ENCODE data around the gene HLA-DQB1.
"Not testable (repeated sequence)": the region's sequence is repeated elsewhere in the genome, so short reads cannot be mapped to it uniquely, and the experiment has no call there.

The HLA-DQB1 gene

DNA sequence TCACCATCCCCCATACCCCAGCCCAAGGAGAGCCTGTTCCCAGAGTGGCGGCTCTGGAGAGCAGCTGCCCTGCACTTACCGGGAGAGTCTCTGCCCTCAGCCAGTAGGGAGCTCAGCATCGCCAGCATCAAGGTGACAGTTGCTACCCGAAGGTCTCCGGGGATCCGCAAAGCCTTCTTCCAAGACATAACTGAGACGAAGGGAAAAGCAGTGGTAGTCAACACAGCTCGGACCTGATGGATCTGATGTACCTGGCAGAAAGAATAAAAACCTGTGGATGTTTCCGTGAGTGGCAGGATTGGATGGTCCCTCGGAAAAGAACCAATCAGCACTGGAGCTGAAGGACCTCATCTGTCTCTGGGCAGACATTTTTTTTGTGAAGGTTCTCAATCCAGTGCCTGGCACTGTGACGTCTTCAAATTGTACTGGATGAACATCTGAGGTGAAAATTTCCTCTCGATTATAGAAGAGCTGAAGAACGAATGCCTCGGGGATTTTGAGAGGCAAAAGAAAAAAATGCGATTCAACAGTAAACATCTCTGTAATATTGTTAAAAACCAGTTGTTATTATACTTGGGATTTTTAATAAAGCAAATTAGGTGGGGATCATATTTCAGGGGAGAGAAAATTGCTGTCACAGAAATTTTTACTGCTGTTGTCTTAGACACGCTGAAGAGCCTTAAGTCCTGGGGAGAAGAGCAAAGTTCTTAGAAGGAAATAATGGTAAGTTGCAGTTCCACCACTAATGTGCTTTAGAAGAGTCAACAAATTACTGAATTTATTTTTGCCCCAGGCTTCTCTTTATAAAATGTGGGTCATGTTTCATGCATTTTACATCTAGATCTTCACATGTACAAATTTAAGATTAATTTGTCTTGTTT lies at the start of gene HLA-DQB1:
Gene HLA-DQB1 (minus strand): TSS at position 238 of the 881 bp plus-strand sequence. CDS start 50 bp downstream, at position 188.
- DNase-seq: peak; percentile 86 to 94

- DNase-seq: peak; percentile 22 to 65
Observed at GRCh38 chr6:32713241-32713640, 46.8 kb upstream of the HLA-DQB1 start.

- DNase-seq: no peak
Observed at GRCh38 chr6:32709625-32710024, 43.2 kb upstream of the HLA-DQB1 start.

- not testable (repeated sequence) for DNase-seq
Observed at GRCh38 chr6:32705164-32705563, 38.7 kb upstream of the HLA-DQB1 start.

GRCh38 chr6:32703347-32703746 lies 36.9 kb upstream of the HLA-DQB1 start:
- DNase-seq: no peak

DNA sequence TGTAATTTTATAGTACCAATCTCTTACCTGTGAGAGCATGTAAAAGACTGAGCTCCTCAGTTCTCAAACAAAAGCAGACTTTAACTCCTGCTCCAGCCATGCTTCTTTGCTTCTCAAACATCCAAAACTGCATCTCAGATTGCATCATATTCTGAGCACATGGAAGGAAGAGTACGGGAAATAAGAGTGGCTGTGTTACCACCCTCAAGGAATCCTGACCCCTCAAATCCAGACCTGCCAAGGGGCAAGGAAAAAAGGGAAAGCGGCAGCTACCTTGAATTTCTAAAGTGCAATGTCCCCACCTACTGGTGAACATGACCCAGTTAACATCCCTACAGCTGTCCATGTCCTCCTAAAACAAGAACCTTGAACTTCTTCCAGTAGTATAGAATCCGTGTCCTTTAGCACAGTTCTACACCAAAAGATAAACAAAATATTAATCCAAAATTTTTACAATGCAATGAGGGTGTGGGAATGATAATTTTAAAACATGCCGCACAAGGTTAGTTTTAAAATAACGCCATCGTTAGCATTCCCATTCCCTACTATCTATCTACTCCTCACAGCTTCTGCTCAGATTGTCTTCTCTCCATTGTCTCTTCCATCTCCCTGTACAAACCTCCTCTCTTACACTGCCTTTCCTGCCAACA lies 34.1 kb upstream of the HLA-DQB1 start:
- peak; percentile 33 to 77 for DNase-seq

- DNase-seq: peak; percentile 48 to 57
Observed at GRCh38 chr6:32697031-32697430, 30.6 kb upstream of the HLA-DQB1 start.

GRCh38 chr6:32692019-32692418 lies 25.6 kb upstream of the HLA-DQB1 start:
- DNase-seq: peak in 1 of 2 donors; percentile 53

- peak; percentile 41 to 59 for DNase-seq
Observed at GRCh38 chr6:32689531-32690501, 23.4 kb upstream of the HLA-DQB1 start.

- peak; percentile 66 to 77 for DNase-seq
Observed at GRCh38 chr6:32685603-32686002, 19.1 kb upstream of the HLA-DQB1 start.

DNA sequence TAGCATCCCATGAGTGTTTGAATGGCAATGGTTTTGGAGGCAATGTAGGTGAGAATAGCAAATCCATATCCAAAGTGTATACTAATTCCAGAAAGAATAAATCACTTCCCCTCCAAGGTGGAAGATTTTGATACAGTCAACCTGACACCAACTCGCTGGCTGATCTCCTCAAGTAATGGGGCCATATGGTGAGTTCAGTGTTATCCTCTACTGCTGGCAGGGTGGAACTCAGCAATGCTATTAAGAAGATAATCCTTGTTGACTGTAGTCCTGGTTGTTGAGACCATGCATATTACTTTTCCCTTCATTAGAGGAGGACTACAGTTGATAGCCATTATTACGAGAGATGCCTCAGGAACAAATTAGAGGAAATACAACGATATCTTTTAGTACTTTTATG lies 17.8 kb upstream of the HLA-DQB1 start:
- no peak for DNase-seq

DNA sequence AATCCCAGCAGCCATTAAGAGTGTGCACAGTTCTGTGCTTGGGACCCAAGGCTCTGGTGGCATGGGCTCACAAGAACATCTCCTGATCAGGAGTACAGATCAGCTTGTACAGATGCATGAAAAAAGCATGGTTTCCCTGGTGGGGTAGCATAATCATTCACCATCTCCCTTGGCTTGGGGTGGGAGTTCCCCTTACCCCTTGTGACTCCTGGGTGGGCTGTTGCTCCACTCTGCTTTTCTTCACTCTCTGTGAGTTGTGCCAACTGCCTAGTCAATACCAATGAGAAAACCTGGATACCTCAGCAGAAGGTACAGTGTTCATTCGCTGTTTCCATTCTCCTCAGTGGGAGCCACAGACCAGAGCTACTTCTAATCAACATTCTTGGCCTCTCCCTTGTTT lies 13.6 kb upstream of the HLA-DQB1 start:
- no peak for DNase-seq

DNA sequence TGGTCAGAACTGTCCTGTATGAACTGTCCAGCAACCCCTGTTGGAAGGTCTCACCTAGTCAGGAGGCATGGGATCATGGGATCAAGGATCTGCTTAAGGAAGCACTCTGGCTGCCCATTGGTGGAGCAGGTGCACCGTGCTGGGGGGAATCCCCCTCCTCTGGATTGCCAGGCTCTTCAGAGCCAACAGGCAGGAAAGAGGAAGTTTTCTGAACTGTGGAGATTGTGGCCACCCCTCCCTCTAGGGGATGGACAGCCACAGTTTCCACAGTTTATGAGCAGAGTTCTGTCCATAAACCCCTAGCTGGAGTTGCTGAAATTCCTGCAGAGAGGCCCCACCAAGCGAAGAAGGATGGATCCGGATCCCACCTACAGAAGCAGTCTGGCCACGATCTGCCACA lies 13.0 kb upstream of the HLA-DQB1 start:
- DNase-seq: peak in 1 of 2 donors; percentile 53

GRCh38 chr6:32674123-32674522 lies 7.7 kb upstream of the HLA-DQB1 start:
- not testable (repeated sequence) for DNase-seq

DNA sequence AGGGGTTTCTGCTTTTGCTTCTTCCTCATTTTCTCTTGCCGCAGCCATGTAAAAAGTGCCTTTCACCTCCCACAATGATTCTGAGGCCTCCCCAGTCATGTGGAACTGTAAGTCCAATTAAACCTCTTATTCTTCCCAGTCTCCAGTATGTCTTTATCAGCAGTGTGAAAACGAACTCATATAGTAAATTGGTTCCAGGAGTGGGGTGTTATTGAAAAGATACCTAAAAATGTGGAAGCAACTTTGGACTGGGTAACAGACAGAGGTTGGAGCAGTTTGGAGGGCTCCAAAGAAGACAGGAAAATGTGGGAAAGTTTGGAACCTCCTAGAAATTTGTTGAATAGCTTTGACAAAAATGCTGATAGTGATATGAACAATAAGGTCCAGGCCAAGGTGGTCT lies 5.5 kb upstream of the HLA-DQB1 start:
- DNase-seq: not testable (repeated sequence)

GRCh38 chr6:32669893-32670292 lies 3.4 kb upstream of the HLA-DQB1 start:
- DNase-seq: no peak

DNA sequence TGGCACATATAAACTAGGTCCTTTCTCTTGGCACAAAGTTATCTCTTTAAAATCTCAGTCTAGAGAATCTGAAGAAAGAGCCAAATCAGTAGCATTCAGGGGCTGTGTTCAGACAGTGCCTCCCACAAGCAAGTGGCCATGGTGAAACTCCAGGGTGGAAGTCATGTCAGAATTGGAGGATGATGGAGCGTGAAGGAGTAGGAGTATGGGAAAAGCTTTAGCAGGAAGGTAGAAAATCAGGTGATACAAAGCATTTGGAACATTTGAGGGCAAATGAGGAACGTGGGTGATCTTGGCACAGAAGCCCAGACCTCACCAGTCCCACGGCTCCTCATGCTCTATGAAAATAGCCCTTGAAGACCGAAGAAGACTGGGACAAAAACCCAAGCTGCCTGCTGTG lies 2.8 kb upstream of the HLA-DQB1 start:
- DNase-seq: peak in 1 of 2 donors; percentile 68

- peak; percentile 89 to 96 for DNase-seq
Observed at GRCh38 chr6:32668226-32668747, 1.8 kb upstream of the HLA-DQB1 start.

DNA sequence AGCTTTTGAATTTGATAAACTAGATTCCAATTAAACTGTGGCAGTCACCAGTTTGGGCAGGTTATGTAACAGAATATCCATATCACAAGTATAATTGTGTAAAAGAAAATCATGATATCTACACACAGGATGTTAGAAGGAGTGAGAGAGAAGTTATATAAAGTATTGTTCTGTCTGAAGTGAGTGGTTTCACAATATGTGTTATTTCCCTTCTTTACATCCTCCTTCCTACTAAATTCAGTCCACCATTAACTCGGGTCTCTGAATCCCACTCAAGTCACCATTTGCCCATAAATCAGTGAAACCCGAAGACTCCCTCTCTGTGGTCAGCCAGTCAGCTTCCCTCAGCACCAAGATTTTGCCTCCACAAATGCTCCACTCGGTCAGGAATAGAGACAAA lies 796 bp downstream of the HLA-DQB1 start:
- DNase-seq: peak; percentile 27 to 51

DNA sequence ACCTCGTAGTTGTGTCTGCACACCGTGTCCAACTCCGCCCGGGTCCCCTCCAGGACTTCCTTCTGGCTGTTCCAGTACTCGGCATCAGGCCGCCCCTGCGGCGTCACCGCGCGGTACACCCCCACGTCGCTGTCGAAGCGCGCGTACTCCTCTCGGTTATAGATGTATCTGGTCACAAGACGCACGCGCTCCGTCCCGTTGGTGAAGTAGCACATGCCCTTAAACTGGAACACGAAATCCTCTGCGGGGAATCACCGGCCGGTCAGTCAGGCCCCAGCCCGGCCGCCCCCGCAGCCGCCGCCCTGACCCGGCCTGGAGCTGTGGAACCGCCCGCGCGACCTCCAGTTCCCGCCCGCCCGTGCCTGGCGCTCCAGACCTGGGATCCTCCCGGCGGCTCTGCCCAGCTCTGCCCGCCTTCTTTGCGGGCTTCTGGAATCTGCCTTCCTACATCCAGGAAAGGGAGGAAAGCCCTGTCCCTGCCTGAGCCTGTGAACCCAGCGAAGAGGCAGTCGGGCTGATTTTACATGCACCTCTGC lies 1.6 kb downstream of the HLA-DQB1 start:
- DNase-seq: peak; percentile 67 to 92

- no peak for DNase-seq
Observed at GRCh38 chr6:32664354-32664753, 2.1 kb downstream of the HLA-DQB1 start.

DNA sequence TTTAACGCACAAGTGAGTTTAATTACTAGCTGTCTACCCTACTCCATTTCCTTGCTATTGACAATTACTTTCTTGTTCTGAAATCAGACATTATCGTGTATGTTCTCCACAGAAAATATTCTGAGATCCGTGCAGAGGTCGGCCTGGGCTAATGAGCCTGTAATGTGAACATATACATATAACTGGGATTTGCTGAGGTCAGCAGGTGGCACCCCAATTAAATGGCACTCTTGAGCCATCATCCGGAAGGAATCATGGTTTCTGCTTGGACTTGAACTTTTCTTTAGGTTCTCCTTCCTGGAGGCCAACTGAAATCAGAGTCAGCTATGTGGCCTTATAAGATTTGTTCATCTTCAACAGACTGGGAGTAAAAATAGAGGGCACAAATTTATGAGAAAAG lies 3.6 kb downstream of the HLA-DQB1 start:
- no peak for DNase-seq

Data from inflammatory macrophage treated with lipopolysaccharide for 1 hour (primary cell).